ENCODE measurements around the gene PRCC.

The PRCC gene

DNA sequence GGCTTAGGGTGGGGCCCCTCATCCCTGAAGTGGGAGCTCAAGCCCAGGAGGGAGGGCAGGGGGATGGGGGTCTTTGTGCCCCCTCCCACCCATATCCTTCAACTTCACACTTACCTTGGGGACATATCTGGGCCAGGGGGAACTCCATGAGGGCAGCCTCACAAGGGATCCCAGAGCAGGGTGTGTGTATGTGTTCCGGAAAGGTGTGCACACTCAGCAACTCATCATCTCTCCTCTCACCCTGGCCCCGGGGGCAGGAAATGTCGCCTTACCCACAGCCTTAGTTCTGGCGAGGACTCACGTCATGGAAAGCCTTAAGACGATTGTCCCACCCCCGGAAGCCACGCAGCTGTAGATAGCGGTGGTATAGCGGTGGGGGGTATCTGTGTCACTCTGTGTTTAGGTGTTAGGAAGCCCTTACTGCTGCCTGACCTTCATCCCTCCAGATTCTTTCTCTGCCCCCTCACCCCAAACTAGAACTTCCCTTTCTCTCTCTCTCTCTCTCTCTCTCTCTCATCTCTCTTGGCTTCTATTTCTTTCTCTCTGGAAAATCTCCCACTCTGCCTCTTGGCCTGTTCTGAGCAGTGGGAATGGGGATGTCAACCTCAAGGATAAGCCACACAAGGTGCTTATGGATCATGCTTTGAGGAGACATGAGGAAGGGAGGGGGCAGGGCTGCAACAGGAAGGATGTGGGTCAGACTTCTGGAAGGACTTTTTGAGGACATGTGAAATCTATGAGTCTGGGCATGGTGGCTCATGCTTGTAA is 49.4 kb downstream of the PRCC start, which contains the start of gene SH2D2A:
Gene SH2D2A, minus strand, starts transcription at position 288 of the 768 bp plus-strand sequence. Its CDS starts 140 bp downstream, at position 148.
- Histone ChIP-seq H3K27me3 (peaks cover 0 to 7% of the 10 kb centered on the region in 2 donors), H3K36me3 (no peaks in the 10 kb centered on the region), H3K9me3 (no peaks in the 10 kb centered on the region), H3K4me3 (no peak within 1 kb of the TSS), H3K4me1 (peaks cover 0 to 14% (median 12%) of the 10 kb centered on the region in 4 donors), H3K27ac (peak within 1 kb of the TSS in 1 of 2 donors; percentile 22)
- DNase-seq, result peak in 1 of 2 donors; percentile 62
- intact Hi-C loops (cut with DNase I; ENCODE audit: low total_unique reads), result no loop called here
- TF ChIP-seq, protein P1, sequence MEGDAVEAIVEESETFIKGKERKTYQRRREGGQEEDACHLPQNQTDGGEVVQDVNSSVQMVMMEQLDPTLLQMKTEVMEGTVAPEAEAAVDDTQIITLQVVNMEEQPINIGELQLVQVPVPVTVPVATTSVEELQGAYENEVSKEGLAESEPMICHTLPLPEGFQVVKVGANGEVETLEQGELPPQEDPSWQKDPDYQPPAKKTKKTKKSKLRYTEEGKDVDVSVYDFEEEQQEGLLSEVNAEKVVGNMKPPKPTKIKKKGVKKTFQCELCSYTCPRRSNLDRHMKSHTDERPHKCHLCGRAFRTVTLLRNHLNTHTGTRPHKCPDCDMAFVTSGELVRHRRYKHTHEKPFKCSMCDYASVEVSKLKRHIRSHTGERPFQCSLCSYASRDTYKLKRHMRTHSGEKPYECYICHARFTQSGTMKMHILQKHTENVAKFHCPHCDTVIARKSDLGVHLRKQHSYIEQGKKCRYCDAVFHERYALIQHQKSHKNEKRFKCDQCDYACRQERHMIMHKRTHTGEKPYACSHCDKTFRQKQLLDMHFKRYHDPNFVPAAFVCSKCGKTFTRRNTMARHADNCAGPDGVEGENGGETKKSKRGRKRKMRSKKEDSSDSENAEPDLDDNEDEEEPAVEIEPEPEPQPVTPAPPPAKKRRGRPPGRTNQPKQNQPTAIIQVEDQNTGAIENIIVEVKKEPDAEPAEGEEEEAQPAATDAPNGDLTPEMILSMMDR (IDR thresholded peaks at IDR 0.05), result no peak

DNA sequence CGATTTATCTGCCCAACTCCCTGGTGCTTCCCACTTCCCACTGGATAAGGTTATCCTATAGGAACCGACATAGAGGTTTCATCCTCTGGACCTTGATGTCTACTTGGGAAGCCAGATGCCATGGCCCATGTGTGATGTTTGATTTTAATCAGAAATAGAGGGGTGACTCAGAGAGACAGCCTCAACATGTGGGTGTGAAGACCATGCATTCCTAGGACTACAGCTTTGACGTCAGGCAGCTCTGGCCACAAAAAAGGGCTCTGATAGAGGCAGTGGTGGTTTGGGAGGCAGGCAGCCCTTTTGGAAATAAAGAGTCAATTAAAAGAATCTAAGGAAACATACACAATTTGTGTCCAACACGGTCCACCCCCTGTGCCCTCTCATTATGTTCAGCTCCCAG is 54.5 kb downstream of the PRCC start:
- no peak overlapping the region for H3K4me3 ChIP-seq
- intact Hi-C loops (cut with DNase I; ENCODE audit: low total_unique reads), result no loop called here
- H3K27me3 ChIP-seq, result peaks cover 0 to 5% of the 10 kb centered on the region in 2 donors
- no peaks in the 10 kb centered on the region for H3K36me3 ChIP-seq
- H3K27ac ChIP-seq, result no peak overlapping the region
- H3K9me3 ChIP-seq, result no peaks in the 10 kb centered on the region
- no peak for DNase-seq
- TF ChIP-seq, protein P1 (IDR thresholded peaks at IDR 0.05), result no peak
- no peaks in the 10 kb centered on the region for H3K4me1 ChIP-seq

DNA sequence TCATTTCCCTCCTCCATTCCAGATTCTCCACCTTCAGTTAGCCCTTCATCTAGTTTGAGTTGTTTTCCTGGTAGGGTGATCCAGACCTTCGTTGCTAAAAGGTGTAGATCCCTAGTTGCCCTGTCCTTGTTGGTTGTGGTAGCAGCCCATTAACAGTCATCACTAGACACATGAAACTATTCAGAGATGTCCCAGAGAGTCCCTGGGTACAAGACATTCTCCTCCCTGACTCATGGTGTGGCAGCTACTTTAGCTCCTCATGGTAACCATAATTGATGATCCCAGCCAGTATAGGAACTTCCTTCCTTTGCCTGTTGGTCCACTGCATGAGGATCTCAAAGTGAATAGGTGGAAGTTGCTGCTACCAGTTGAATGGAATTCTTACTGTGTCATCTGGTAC is 55.3 kb downstream of the PRCC start:
- Histone ChIP-seq H3K36me3 (no peaks in the 10 kb centered on the region), H3K4me1 (no peaks in the 10 kb centered on the region), H3K4me3 (no peak overlapping the region), H3K9me3 (no peaks in the 10 kb centered on the region), H3K27me3 (peaks cover 0 to 5% of the 10 kb centered on the region in 2 donors), H3K27ac (no peak overlapping the region)
- intact Hi-C loops (cut with DNase I; ENCODE audit: low total_unique reads), result no loop called here
- TF ChIP-seq, protein P1 (IDR thresholded peaks at IDR 0.05), result no peak
- DNase-seq, result no peak

DNA sequence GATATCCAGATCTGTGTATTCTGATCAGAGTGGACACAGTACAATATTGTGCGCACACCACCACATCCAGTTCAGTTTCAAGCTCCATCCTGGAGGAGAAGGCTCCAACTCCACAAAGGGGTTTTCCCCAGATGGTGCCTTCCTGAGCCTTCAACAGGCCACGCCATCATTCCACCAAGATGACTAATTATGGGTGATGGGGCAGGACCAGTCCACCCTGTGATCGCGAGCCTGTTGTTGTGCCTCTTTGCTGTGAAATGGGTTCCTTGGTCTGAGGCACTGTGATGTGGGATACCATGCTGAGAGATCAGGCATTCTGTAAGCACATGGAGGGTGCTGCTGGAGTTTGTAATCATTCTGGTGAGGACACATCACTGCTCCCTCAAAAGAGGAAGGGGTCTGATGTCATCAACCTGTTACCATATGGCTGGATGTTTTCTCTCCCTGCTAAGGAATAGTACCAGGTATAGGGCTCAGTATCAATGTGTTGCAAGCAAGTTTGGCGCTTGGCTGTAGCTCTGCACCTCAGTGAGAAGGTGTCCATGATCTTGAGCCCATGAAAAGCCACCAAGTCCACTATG is 56.0 kb downstream of the PRCC start:
- DNase-seq, result no peak
- Histone ChIP-seq H3K4me3 (no peak overlapping the region), H3K27me3 (peaks cover 0 to 5% of the 10 kb centered on the region in 2 donors), H3K27ac (no peak overlapping the region), H3K9me3 (no peaks in the 10 kb centered on the region), H3K4me1 (no peaks in the 10 kb centered on the region), H3K36me3 (no peaks in the 10 kb centered on the region)
- intact Hi-C loops (cut with DNase I; ENCODE audit: low total_unique reads), result no loop called here
- TF ChIP-seq, protein P1 (IDR thresholded peaks at IDR 0.05), result no peak

DNA sequence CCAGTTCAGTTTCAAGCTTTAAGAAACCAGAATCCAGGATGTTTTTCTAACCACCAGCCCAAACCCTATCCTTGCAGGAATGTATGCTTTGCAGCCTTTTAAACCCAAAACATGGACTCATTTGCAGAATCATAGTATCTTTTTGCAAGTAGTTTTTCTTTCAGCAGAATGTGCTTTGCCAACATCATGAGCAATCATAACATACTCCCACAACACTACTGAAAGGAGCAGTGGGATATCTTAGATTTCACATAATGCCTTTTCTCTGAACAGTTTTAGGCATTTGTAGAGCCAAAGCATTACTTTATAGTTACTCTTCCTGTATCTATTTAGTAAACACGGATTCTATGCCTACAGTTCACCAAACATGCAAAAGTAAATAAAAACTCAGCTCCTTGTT is 59.3 kb downstream of the PRCC start:
- Histone ChIP-seq H3K4me1 (no peaks in the 10 kb centered on the region), H3K27ac (no peak overlapping the region), H3K9me3 (no peaks in the 10 kb centered on the region), H3K27me3 (peaks cover 0 to 21% of the 10 kb centered on the region in 2 donors), H3K36me3 (no peaks in the 10 kb centered on the region), H3K4me3 (no peak overlapping the region)
- intact Hi-C loops (cut with DNase I; ENCODE audit: low total_unique reads), result no loop called here
- DNase-seq, result no peak
- TF ChIP-seq, protein P1 (IDR thresholded peaks at IDR 0.05), result no peak

Measured in tibial artery (tissue), 4 donors.